ENCODE data around the gene DPYD. TPM values are rescaled to one million over a fixed set of nuclear protein-coding genes. Genes with fewer than 3 reads are reported as not detected.

DPYD gene
- total and polyA plus RNA-seq, 9 of the 15 experiments (the other 6 are each of a cell fraction or from before 2014, with no cell fraction given) = 0.03 to 0.25 (median 0.08) TPM; not detected in 2

- DNase-seq (ENCODE audit: extremely low read depth in 1 of 4, low spot score in 3 of 4) (no peak), ATAC-seq (no peak), FAIRE-seq (no peak)
- no TSS peak for BruUV-seq (replicated peaks)
- no peak for TF ChIP-seq HCFC1 (IDR thresholded peaks at IDR 0.05; ENCODE audit: low read depth, low read length)
- TF ChIP-seq CXXC5 (CRISPR knock-in tag; IDR thresholded peaks at IDR 0.05) = no peak
- TF ChIP-seq ZNF696 (CRISPR knock-in tag; conservative IDR thresholded peaks at IDR 0.05) = no peak
- TF ChIP-seq GTF3C2 (IDR thresholded peaks at IDR 0.05; ENCODE audit: borderline replicate concordance, extremely low read depth, insufficient read length) = no peak
- TF ChIP-seq HDAC6 (IDR thresholded peaks at IDR 0.05; ENCODE audit: low read depth, low read length) = no peak
- no peak for TF ChIP-seq SMARCA4 (IDR thresholded peaks at IDR 0.05)
- TF ChIP-seq ZNF253 (CRISPR knock-in tag; conservative IDR thresholded peaks at IDR 0.05) = no peak
- no peak for TF ChIP-seq RBM17 (IDR thresholded peaks at IDR 0.05; ENCODE audit: borderline replicate concordance, low read depth, low read length)
- TF ChIP-seq HLTF (IDR thresholded peaks at IDR 0.05) = no peak
- Histone ChIP-seq H3K4me1 (replicated peaks in 1 of 2; ENCODE audit: control insufficient read depth in 2 of 2, insufficient read depth in 2 of 2, low read length in 2 of 2) (no peaks in the 10 kb centered on the region), H3K27ac (ENCODE audit: extremely low read depth, low read depth, low read length) (no peak overlapping the region), H3K9ac (ENCODE audit: insufficient read depth in 1 of 2, low read depth in 2 of 2, low read length in 2 of 2) (no peak overlapping the region), H3K4me2 (ENCODE audit: insufficient read depth, low read length) (no peak overlapping the region), H3K9me3 (replicated peaks; ENCODE audit: control insufficient read depth, insufficient read depth, low read depth, low read length) (no peaks in the 10 kb centered on the region), H4K20me1 (replicated peaks; ENCODE audit: control insufficient read depth, insufficient read depth, low read length) (no peaks in the 10 kb centered on the region), H3K36me3 (ENCODE audit: control insufficient read depth, insufficient read depth, low read length) (no peaks in the 10 kb centered on the region), H3K4me3 (no peak overlapping the region), H2AFZ (ENCODE audit: low read depth, low read length) (no peak overlapping the region), H3K9me1 (ENCODE audit: control insufficient read depth, insufficient read depth, low read length) (no peaks in the 10 kb centered on the region), H3K27me3 (ENCODE audit: control insufficient read depth in 2 of 2, insufficient read depth in 2 of 2, low read length in 2 of 2) (no peaks in the 10 kb centered on the region), H3K79me2 (ENCODE audit: control insufficient read depth, insufficient read depth, low read length) (no peaks in the 10 kb centered on the region)
- in situ Hi-C loops (cut with MboI) = no loop called here
- POLR2A ChIA-PET = no interaction called here
- CTCF ChIA-PET (ENCODE audit: low intra/inter-chr PET ratio) = no interaction called here
- WGBS (ENCODE audit: insufficient coverage, low coverage, missing lambda C conversion rate) = 0% methylated on average over 2 of the region's 2 CpGs
- intact Hi-C loops (cut with micrococcal nuclease) = no loop called here
Observed at GRCh38 chr1:97061604-97062003, 859.2 kb downstream of the DPYD start.
